BJ (cell line): Measurements from ENCODE around the gene MAPK10. TPM values are rescaled to one million over a fixed set of nuclear protein-coding genes. Genes with fewer than 3 reads are reported as not detected.

Source experiments
- CTCF ChIA-PET: fragments of 350-600 bp; formaldehyde crosslinking; extraction: SDS; loops from one replicate; lab custom pipeline; 2021; ENCODE audit warnings: antibody characterized with exemption, inconsistent platforms; lab: Yijun Ruan, JAX
- POLR2A ChIA-PET: fragments of 300-600 bp; sonication (Branson Sonifier 250); formaldehyde crosslinking; extraction: SDS; loops from one replicate; lab custom pipeline; 2021; ENCODE audit warnings: antibody characterized with exemption; lab: Charles Lee
- DNase-seq: peaks from one replicate; pipeline ENCODE4 v3.0.0-alpha.2; 2011; ENCODE audit warnings: low read depth
- H3K27me3 ChIP-seq: 2 replicates; pipeline ENCODE4 v1.6.0; 2011; ENCODE audit warnings: low read length; ENCODE audit not compliant: control insufficient read depth, insufficient read depth
- H3K36me3 ChIP-seq: 2 replicates; pipeline ENCODE4 v1.5.1; 2011; ENCODE audit warnings: low read length; ENCODE audit not compliant: control insufficient read depth, insufficient read depth
- H3K4me3 ChIP-seq: 2 replicates; pipeline ENCODE4 v1.5.1; 2011; ENCODE audit warnings: low read depth, mild to moderate bottlenecking, control low read depth, low read length
- CTCF ChIP-seq: IDR thresholded peaks from 2 replicates; pipeline ENCODE4 v1.5.1; 2011; ENCODE audit warnings: low read depth, mild to moderate bottlenecking, control low read depth, inconsistent platforms, low read length, moderate library complexity; ENCODE audit not compliant: insufficient read depth
- polyA plus RNA-seq: library from polyadenylated mRNA; depleted of rRNA; stranded (reverse); fragments of >200 nt; gene quantifications from 2 replicates; pipeline ENCODE4 v1.2.3, GENCODE V29; 2011

The MAPK10 gene
- polyA plus RNA-seq, 1 experiment, result 0.86 TPM

- no peaks in the 10 kb centered on the region for H3K27me3 ChIP-seq
- DNase-seq, result no peak
- no peak overlapping the region for H3K4me3 ChIP-seq
- TF ChIP-seq CTCF, result no peak
- POLR2A ChIA-PET, result no interaction called here
- no peaks in the 10 kb centered on the region for H3K36me3 ChIP-seq
- CTCF ChIA-PET, result no interaction called here
Measured at GRCh38 chr4:86129546-86129945, 230.3 kb downstream of the MAPK10 start.

- Histone ChIP-seq H3K36me3 (no peaks in the 10 kb centered on the region), H3K4me3 (no peak overlapping the region), H3K27me3 (no peaks in the 10 kb centered on the region)
- CTCF ChIA-PET, result no interaction called here
- DNase-seq, result no peak
- TF ChIP-seq CTCF, result no peak
- POLR2A ChIA-PET, result no interaction called here
Measured at GRCh38 chr4:86122404-86122803, 237.4 kb downstream of the MAPK10 start.

- no peak for DNase-seq
- no peaks in the 10 kb centered on the region for H3K27me3 ChIP-seq
- ChIA-PET CTCF (no interaction called here), POLR2A (no interaction called here)
- H3K36me3 ChIP-seq, result no peaks in the 10 kb centered on the region
- no peak overlapping the region for H3K4me3 ChIP-seq
- TF ChIP-seq CTCF, result no peak
Measured at GRCh38 chr4:86118711-86119110, 241.1 kb downstream of the MAPK10 start.

GRCh38 chr4:86117705-86118302, 242.0 kb downstream of the MAPK10 start:
- DNase-seq, result peak; percentile 78
- H3K4me3 ChIP-seq, result no peak overlapping the region
- ChIA-PET CTCF (interaction anchor here (0.6 kb wide), 1 partner anchor 20 kb away, joined by 3 read pairs; no protein-coding TSS in a partner anchor), POLR2A (no interaction called here)
- TF ChIP-seq CTCF, result no peak
- no peaks in the 10 kb centered on the region for H3K36me3 ChIP-seq
- H3K27me3 ChIP-seq, result no peaks in the 10 kb centered on the region

- DNase-seq, result no peak
Measured at GRCh38 chr4:86114563-86114962, 245.3 kb downstream of the MAPK10 start.

More at GRCh38 chr4:86114563-86114962, 245.3 kb downstream of the MAPK10 start:
- ChIA-PET CTCF (no interaction called here), POLR2A (no interaction called here)
- Histone ChIP-seq H3K36me3 (no peaks in the 10 kb centered on the region), H3K4me3 (no peak overlapping the region), H3K27me3 (no peaks in the 10 kb centered on the region)
- no peak for TF ChIP-seq CTCF
